HG02840 (cell line): ENCODE data around the gene NRG2.

Source experiments
- ATAC-seq: cut with Tn5 transposase; IDR thresholded peaks from one replicate; pipeline ENCODE4 v1.9.1; 2021; ENCODE audit warnings: mild to moderate bottlenecking, moderate library complexity, moderate number of reproducible peaks; ENCODE audit not compliant: unreplicated experiment, low FRiP score

NRG2 gene

GRCh38 chr5:140041492-140042392, 1.4 kb downstream of the NRG2 start:
- no peak for ATAC-seq

GRCh38 chr5:140041099-140041491, 2.0 kb downstream of the NRG2 start:
- ATAC-seq, result no peak

GRCh38 chr5:140040358-140040757, 2.7 kb downstream of the NRG2 start:
- no peak for ATAC-seq

- ATAC-seq, result no peak
Measured at GRCh38 chr5:140039561-140039960, 3.5 kb downstream of the NRG2 start.

GRCh38 chr5:140038373-140038957, 4.6 kb downstream of the NRG2 start:
- no peak for ATAC-seq

- no peak for ATAC-seq
Measured at GRCh38 chr5:140037012-140037411, 6.1 kb downstream of the NRG2 start.

- no peak for ATAC-seq
Measured at GRCh38 chr5:140035881-140036280, 7.2 kb downstream of the NRG2 start.

- no peak for ATAC-seq
Measured at GRCh38 chr5:140033037-140033760, 9.9 kb downstream of the NRG2 start.

- no peak for ATAC-seq
Measured at GRCh38 chr5:140032296-140032695, 10.8 kb downstream of the NRG2 start.

GRCh38 chr5:140027807-140028206, 15.3 kb downstream of the NRG2 start:
- no peak for ATAC-seq

- no peak for ATAC-seq
Measured at GRCh38 chr5:140025736-140026135, 17.4 kb downstream of the NRG2 start.

- no peak for ATAC-seq
Measured at GRCh38 chr5:140024928-140025327, 18.2 kb downstream of the NRG2 start.

GRCh38 chr5:140023611-140024191, 19.4 kb downstream of the NRG2 start:
- ATAC-seq, result no peak

- no peak for ATAC-seq
Measured at GRCh38 chr5:140020601-140021177, 22.4 kb downstream of the NRG2 start.

GRCh38 chr5:140018920-140019644, 24.0 kb downstream of the NRG2 start:
- no peak for ATAC-seq

GRCh38 chr5:140018517-140018916, 24.6 kb downstream of the NRG2 start:
- ATAC-seq, result no peak

GRCh38 chr5:140018096-140018481, 25.0 kb downstream of the NRG2 start:
- ATAC-seq, result no peak

GRCh38 chr5:140017397-140018095, 25.6 kb downstream of the NRG2 start:
- ATAC-seq, result no peak

- ATAC-seq, result no peak
Measured at GRCh38 chr5:140015706-140016105, 27.4 kb downstream of the NRG2 start.
